Prostate gland (tissue), 2 donors: ENCODE results near the gene PATL1. TPM values are rescaled to one million over a fixed set of nuclear protein-coding genes. Genes with fewer than 3 reads are reported as not detected.

Experiments used
- DNase-seq: peaks from one replicate; pipeline ENCODE4 v3.0.0-alpha.2; 2019; ENCODE audit warnings: low spot score
- H3K27ac ChIP-seq, 2 donors: fragments of 200-600 bp; sonication (generic); 2 replicates each; pipeline ENCODE4 v1.5.1; 2017 to 2019
- H3K27me3 ChIP-seq: fragments of 200-600 bp; sonication (generic); replicated peaks from 2 replicates; pipeline ENCODE4 v1.5.1; 2019; ENCODE audit not compliant: insufficient read depth
- H3K36me3 ChIP-seq, 2 donors: fragments of 200-600 bp; sonication (generic); 1 replicate in 1 of 2; 2 replicates in 1 of 2; pipeline versions ENCODE4 v1.5.1 to v1.8.1; 2017 to 2019
- H3K4me1 ChIP-seq: fragments of 200-600 bp; sonication (generic); replicated peaks from 2 replicates; pipeline ENCODE4 v1.5.1; 2019
- H3K4me3 ChIP-seq, 2 donors: fragments of 200-600 bp; sonication (generic); 2 replicates each; pipeline ENCODE4 v1.5.1; 2017 to 2019
- H3K9me3 ChIP-seq: fragments of 200-600 bp; sonication (generic); 2 replicates; pipeline ENCODE4 v1.5.1; 2017
- POLR2A ChIP-seq: fragments of 450-650 bp; IDR thresholded peaks from one replicate; pipeline ENCODE4 v1.6.1; 2016; ENCODE audit warnings: antibody characterized with exemption, mild to moderate bottlenecking
- POLR2AphosphoS5 ChIP-seq: sonication (generic); formaldehyde crosslinking; IDR thresholded peaks from one replicate; pipeline ENCODE4 v1.6.1; 2017; ENCODE audit warnings: antibody characterized with exemption
- WGBS: methylation state at CpG from one replicate; pipeline ENCODE4 v1.1.5; 2018; 5-methylcytosine and 5-hydroxymethylcytosine counted together
- intact Hi-C: fragments of 100-400 bp; cut with DNase I; formaldehyde crosslinking; loops from one replicate; pipeline ENCODE4 v1.14.2; 2022
- total RNA-seq, 2 donors: library from RNA; depleted of rRNA; stranded (reverse); fragments of >200 nt; gene quantifications; one replicate each; pipeline ENCODE4 v1.1.0, GENCODE V29; 2016
- TF ChIP-seq, protein P1 (sequence below), 4 experiments: fragments of 200-600 bp in 2 of 4; fragments of 450-650 bp in 2 of 4; sonication (generic) in 2 of 4; IDR thresholded peaks; 1 replicate in 3 of 4; 2 replicates in 1 of 4; pipeline ENCODE4 v1.5.1; 2016 to 2019; ENCODE audit warnings: antibody characterized with exemption in 4 of 4, mild to moderate bottlenecking in 2 of 4, moderate library complexity in 2 of 4

PATL1 gene
- total RNA-seq, 2 donors from 2014 or later, result 10.3 to 26.2 TPM

DNA sequence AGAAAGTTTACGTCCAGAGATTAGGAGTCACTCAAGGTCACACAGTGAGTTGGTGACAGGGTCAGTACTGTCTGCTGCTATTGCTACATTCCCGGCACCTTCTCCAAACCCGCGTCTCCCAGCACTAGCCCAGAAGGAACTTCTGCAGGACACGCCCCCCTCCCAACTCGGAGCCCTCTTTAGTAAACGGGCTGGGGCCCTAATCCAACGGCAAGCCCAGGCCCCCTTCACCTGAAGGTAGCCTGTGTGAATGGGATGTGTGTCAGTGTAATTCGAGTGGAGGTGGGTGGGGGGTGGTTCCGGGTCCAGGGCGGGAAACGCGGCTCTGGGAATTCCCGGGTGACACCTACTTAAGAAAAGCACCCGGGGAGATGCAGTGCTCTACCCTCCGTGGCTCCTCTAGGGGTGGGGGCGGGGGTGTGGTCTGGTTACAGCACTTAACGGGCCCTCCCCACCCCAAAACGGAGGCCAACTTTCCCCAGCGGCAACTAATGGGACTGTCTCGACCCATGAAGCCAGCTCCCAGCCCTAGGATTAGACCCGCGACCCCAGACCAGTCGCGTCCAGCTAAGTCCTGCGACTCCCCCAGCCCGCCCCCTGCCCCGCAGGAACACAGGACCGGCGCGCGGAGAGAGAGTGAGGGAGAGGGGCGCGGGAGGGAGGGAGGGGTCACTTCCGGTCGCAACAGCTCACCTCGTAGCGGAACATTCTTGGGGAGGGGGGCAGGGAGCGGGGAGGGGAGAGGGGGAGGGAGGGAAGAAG, 468 bp downstream of the PATL1 start:
- Histone ChIP-seq H3K36me3 (no peaks in the 10 kb centered on the region), H3K4me1 (peaks cover 8% of the 10 kb centered on the region), H3K9me3 (no peaks in the 10 kb centered on the region), H3K4me3 (peak overlapping the region; percentile 68 to 83), H3K27ac (peak overlapping the region; percentile 92 to 97), H3K27me3 (no peaks in the 10 kb centered on the region)
- intact Hi-C loops, result loop anchor here (2.0 to 10.0 kb wide), 3 partner anchors 86 to 136 kb away; partner anchors contain the start of gene STX3
- TF ChIP-seq, protein P1, sequence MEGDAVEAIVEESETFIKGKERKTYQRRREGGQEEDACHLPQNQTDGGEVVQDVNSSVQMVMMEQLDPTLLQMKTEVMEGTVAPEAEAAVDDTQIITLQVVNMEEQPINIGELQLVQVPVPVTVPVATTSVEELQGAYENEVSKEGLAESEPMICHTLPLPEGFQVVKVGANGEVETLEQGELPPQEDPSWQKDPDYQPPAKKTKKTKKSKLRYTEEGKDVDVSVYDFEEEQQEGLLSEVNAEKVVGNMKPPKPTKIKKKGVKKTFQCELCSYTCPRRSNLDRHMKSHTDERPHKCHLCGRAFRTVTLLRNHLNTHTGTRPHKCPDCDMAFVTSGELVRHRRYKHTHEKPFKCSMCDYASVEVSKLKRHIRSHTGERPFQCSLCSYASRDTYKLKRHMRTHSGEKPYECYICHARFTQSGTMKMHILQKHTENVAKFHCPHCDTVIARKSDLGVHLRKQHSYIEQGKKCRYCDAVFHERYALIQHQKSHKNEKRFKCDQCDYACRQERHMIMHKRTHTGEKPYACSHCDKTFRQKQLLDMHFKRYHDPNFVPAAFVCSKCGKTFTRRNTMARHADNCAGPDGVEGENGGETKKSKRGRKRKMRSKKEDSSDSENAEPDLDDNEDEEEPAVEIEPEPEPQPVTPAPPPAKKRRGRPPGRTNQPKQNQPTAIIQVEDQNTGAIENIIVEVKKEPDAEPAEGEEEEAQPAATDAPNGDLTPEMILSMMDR (IDR thresholded peaks at IDR 0.05), result peak in 2 of 4 experiments; percentile 18 to 37
- TF ChIP-seq POLR2A (no peak), POLR2AphosphoS5 (no peak)
- WGBS, result under 1% methylated on average over 22 of the region's 39 CpGs
- peak; percentile 29 for DNase-seq

DNA sequence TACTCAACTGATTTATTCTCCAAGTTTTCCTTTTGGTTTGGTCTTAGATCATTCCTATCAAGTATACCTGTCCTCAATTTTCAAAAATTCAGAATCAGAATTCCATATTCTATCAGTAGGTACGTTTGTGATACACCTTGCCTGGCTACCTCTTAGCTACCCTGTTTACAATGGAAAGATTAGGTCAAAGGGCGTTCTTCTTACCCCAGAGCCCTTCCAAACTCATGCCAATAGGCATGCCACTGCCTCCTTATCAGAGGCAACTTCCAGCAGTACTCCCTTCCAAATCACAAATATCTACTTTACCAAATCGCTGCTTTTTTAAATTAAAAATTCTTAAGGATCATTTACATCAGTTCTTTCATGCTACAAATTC, 1.0 kb downstream of the PATL1 start:
- DNase-seq, result no peak
- peak overlapping the region; percentile 68 to 83 for H3K4me3 ChIP-seq
- peaks cover 8% of the 10 kb centered on the region for H3K4me1 ChIP-seq
- no peaks in the 10 kb centered on the region for H3K9me3 ChIP-seq
- 28% methylated on average over 3 of the region's 3 CpGs for WGBS
- intact Hi-C loops, result loop anchor here (2.0 to 10.0 kb wide), 3 partner anchors 87 to 137 kb away; partner anchors contain the start of gene STX3
- H3K36me3 ChIP-seq, result no peaks in the 10 kb centered on the region
- no peak overlapping the region for H3K27ac ChIP-seq
- no peaks in the 10 kb centered on the region for H3K27me3 ChIP-seq
- no peak for TF ChIP-seq POLR2A
- TF ChIP-seq, protein P1 (IDR thresholded peaks at IDR 0.05), result no peak
- TF ChIP-seq POLR2AphosphoS5, result no peak

DNA sequence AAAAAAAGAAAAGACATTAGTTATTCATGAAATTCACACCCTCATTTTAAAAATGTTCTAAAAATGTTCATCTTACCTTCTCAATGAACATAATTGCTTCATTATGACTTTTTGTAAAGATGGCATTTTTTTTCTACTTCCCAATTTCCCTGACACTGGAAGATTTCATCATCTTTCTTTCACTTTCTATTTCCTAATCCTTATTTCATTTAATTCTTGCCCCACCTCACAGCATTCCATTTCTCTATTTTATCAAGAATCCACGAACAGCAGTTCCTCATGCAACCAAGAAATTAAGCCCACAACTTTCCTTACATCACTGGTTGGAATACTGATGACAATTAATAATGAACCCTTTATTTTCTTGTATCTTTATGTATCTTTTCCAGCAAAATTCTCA, 1.9 kb downstream of the PATL1 start:
- 61% methylated on average over 1 of the region's 1 CpG for WGBS
- DNase-seq, result no peak
- TF ChIP-seq POLR2A (no peak), POLR2AphosphoS5 (no peak)
- TF ChIP-seq, protein P1 (IDR thresholded peaks at IDR 0.05), result no peak
- no peaks in the 10 kb centered on the region for H3K27me3 ChIP-seq
- H3K4me1 ChIP-seq, result peaks cover 8% of the 10 kb centered on the region
- intact Hi-C loops, result loop anchor here (5.0 to 10.0 kb wide), 2 partner anchors 115 to 138 kb away; no protein-coding TSS in a partner anchor
- no peak overlapping the region for H3K4me3 ChIP-seq
- H3K9me3 ChIP-seq, result no peaks in the 10 kb centered on the region
- H3K27ac ChIP-seq, result no peak overlapping the region
- no peaks in the 10 kb centered on the region for H3K36me3 ChIP-seq

DNA sequence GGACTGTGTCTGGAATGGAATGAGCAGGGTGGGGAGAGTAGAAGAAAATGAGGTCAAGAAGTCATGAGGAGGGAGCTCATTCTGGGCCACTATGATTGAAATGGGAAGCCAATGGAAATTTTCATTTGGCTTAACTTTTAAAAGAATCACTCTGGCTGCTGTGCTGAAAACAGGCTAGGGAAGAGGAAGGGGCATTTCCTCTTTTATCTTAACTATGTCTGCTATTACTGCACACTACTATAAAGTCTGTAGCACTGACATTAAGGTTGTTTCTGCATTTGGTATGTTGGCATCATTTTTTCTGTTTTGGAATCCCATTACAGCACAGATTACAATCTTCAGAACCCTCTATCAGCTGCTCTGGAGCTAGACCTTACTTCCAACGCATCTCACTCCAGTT, 8.2 kb downstream of the PATL1 start:
- no peak overlapping the region for H3K27ac ChIP-seq
- no peak for DNase-seq
- intact Hi-C loops, result loop anchor here (10.0 kb wide), 1 partner anchor 144 kb away; no protein-coding TSS in a partner anchor

More for the DNA sequence above, 8.2 kb downstream of the PATL1 start:
- TF ChIP-seq, protein P1 (IDR thresholded peaks at IDR 0.05), result no peak
- no peak for TF ChIP-seq POLR2A
- no peak for TF ChIP-seq POLR2AphosphoS5
- H3K27me3 ChIP-seq, result no peaks in the 10 kb centered on the region
- no peaks in the 10 kb centered on the region for H3K9me3 ChIP-seq
- H3K36me3 ChIP-seq, result peaks cover 0 to 6% of the 10 kb centered on the region in 2 donors
- 86% methylated on average over 1 of the region's 1 CpG for WGBS
- H3K4me1 ChIP-seq, result no peaks in the 10 kb centered on the region
- H3K4me3 ChIP-seq, result no peak overlapping the region
